OCI-LY3 (cell line): ENCODE results near the gene HABP2.

Experiments used
- EZH2phosphoT487 ChIP-seq: fragments of 200-600 bp; shearing (Covaris generic); IDR thresholded peaks from 2 replicates; pipeline ENCODE4 v1.6.1; 2018; ENCODE audit warnings: antibody characterized with exemption, mixed run types, low read depth
- TF ChIP-seq, protein P1 (sequence below): fragments of 200-600, 300-600 bp; sonication (generic); IDR thresholded peaks from 2 replicates; pipeline ENCODE4 v1.5.1; 2014; ENCODE audit warnings: antibody characterized with exemption, low read length, low read depth

DNA sequence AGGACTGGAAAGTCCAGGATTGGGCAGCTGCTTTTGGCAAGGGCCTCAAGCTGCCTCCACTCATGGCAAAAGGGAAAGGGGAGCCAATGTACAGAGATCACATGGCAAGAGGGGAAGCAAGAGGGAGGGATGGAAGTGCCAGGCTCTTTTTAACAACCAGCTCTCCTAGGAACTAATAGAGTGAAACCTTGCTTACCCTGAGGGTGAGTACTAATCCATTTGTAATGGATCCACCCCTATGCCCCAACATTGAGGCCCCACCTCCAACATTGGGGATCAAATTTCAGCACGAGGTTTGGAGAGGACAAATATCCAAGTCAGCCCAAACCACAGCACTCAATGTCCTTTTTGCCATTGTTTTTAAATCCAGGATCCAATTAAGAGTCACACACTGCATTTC, 12.5 kb downstream of the HABP2 start:
- TF ChIP-seq, protein P1, sequence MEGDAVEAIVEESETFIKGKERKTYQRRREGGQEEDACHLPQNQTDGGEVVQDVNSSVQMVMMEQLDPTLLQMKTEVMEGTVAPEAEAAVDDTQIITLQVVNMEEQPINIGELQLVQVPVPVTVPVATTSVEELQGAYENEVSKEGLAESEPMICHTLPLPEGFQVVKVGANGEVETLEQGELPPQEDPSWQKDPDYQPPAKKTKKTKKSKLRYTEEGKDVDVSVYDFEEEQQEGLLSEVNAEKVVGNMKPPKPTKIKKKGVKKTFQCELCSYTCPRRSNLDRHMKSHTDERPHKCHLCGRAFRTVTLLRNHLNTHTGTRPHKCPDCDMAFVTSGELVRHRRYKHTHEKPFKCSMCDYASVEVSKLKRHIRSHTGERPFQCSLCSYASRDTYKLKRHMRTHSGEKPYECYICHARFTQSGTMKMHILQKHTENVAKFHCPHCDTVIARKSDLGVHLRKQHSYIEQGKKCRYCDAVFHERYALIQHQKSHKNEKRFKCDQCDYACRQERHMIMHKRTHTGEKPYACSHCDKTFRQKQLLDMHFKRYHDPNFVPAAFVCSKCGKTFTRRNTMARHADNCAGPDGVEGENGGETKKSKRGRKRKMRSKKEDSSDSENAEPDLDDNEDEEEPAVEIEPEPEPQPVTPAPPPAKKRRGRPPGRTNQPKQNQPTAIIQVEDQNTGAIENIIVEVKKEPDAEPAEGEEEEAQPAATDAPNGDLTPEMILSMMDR: no peak
- TF ChIP-seq EZH2phosphoT487: no peak
